Measurements from ENCODE around the gene KSR1.
"Not testable (repeated sequence)": the region's sequence is repeated elsewhere in the genome, so short reads cannot be mapped to it uniquely, and the experiment has no call there.

DNA sequence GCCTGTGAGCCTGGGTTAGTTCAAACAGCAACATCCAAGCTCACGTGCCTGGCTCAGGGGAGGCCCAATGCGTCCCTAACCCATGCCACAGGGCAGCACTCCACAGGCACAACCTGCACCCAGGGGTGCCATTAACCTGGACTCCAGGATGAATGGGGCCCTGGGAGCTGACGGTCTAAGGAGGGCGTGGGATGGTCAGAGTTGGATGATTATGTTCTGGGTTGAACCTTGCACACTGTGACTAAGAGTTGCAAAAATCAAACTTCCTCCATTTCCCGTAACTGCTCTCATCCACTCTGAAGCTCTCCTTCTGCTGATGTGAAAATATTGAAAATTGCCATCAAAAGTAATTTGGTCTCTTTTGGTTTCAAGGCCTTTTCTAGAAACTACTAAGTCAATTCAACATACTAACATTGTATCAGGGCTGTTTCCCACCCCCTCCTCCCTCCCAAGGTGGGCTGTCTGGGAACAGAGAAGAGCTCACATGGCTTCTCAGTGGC, 182.2 kb downstream of the KSR1 start:
- TF ChIP-seq, protein P1, sequence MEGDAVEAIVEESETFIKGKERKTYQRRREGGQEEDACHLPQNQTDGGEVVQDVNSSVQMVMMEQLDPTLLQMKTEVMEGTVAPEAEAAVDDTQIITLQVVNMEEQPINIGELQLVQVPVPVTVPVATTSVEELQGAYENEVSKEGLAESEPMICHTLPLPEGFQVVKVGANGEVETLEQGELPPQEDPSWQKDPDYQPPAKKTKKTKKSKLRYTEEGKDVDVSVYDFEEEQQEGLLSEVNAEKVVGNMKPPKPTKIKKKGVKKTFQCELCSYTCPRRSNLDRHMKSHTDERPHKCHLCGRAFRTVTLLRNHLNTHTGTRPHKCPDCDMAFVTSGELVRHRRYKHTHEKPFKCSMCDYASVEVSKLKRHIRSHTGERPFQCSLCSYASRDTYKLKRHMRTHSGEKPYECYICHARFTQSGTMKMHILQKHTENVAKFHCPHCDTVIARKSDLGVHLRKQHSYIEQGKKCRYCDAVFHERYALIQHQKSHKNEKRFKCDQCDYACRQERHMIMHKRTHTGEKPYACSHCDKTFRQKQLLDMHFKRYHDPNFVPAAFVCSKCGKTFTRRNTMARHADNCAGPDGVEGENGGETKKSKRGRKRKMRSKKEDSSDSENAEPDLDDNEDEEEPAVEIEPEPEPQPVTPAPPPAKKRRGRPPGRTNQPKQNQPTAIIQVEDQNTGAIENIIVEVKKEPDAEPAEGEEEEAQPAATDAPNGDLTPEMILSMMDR (conservative IDR thresholded peaks at IDR 0.05; ENCODE audit: low read depth, low read length): not testable (repeated sequence)
- not testable (repeated sequence) for TF ChIP-seq SMC3 (IDR thresholded peaks at IDR 0.05; ENCODE audit: low read depth, low read length); POLR2A (IDR thresholded peaks at IDR 0.05; ENCODE audit: low read depth, low read length); FOS (IDR thresholded peaks at IDR 0.05; ENCODE audit: low read depth, low read length); MXI1 (IDR thresholded peaks at IDR 0.05; ENCODE audit: borderline replicate concordance, low read depth, low read length); RFX5 (IDR thresholded peaks at IDR 0.05; ENCODE audit: low read depth, low read length); USF2 (IDR thresholded peaks at IDR 0.05; ENCODE audit: low read depth, low read length)
